ENCODE measurements around the gene CASQ2. TPM values are rescaled to one million over a fixed set of nuclear protein-coding genes. Genes with fewer than 3 reads are reported as not detected.

CASQ2 gene
- polyA plus RNA-seq, 1 donor from 2014 or later = not detected

DNA sequence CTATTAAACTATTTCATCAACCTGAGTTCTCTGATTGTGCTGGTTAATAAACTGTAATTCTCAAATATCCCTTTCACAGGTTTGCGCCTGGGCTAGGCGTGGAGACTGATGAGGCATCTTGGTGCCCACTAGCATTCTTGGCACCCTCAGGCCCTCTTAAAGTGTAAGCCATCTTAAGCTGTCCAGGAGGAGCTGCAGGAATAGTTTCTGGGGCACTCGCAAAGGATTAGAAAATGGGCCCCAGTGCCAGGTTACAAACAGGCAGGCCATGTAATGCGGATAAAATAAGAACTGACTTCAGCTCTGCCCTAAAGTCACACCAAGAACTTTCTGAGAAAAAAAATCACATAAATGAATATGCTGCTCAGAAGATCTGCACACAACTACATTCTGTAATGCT, 1.1 kb downstream of the CASQ2 start:
- Histone ChIP-seq H3K9me3 (ENCODE audit: low read length) (no peaks in the 10 kb centered on the region), H3K36me3 (ENCODE audit: insufficient read depth, low read length) (no peaks in the 10 kb centered on the region), H3K27me3 (ENCODE audit: insufficient read depth, low read depth, low read length) (no peaks in the 10 kb centered on the region), H3K9me2 (ENCODE audit: insufficient read depth, low read length) (no peaks in the 10 kb centered on the region), H3K27ac (ENCODE audit: low read length) (no peak overlapping the region), H3F3A (ENCODE audit: insufficient read depth, low read length, poor library complexity, severe bottlenecking) (no peaks in the 10 kb centered on the region), H3K4me2 (ENCODE audit: low read length) (no peak overlapping the region), H2AFZ (ENCODE audit: low read depth, low read length) (no peak overlapping the region), H3K9ac (ENCODE audit: low read length) (no peak overlapping the region), H3K79me2 (replicated peaks; ENCODE audit: insufficient read depth, low read length) (no peaks in the 10 kb centered on the region), H4K20me1 (ENCODE audit: insufficient read depth) (no peaks in the 10 kb centered on the region), H3K4me3 (ENCODE audit: low read length) (no peak overlapping the region)
- TF ChIP-seq MXI1 (conservative IDR thresholded peaks at IDR 0.05; ENCODE audit: poor library complexity, severe bottlenecking) = no peak
- TF ChIP-seq EP300 (conservative IDR thresholded peaks at IDR 0.05; ENCODE audit: poor library complexity, severe bottlenecking) = no peak
- TF ChIP-seq SMC3 (conservative IDR thresholded peaks at IDR 0.05; ENCODE audit: poor library complexity) = no peak
- TF ChIP-seq TAF1 (IDR thresholded peaks at IDR 0.05; ENCODE audit: low read depth) = no peak
- no peak for TF ChIP-seq CTCF (IDR thresholded peaks at IDR 0.05; ENCODE audit: poor library complexity, severe bottlenecking)
- TF ChIP-seq EZH2 (IDR thresholded peaks at IDR 0.05; ENCODE audit: borderline replicate concordance, insufficient read depth, low read length, poor library complexity, severe bottlenecking) = no peak
- no peak for TF ChIP-seq POLR2AphosphoS5 (IDR thresholded peaks at IDR 0.05)
- TF ChIP-seq, protein P1, sequence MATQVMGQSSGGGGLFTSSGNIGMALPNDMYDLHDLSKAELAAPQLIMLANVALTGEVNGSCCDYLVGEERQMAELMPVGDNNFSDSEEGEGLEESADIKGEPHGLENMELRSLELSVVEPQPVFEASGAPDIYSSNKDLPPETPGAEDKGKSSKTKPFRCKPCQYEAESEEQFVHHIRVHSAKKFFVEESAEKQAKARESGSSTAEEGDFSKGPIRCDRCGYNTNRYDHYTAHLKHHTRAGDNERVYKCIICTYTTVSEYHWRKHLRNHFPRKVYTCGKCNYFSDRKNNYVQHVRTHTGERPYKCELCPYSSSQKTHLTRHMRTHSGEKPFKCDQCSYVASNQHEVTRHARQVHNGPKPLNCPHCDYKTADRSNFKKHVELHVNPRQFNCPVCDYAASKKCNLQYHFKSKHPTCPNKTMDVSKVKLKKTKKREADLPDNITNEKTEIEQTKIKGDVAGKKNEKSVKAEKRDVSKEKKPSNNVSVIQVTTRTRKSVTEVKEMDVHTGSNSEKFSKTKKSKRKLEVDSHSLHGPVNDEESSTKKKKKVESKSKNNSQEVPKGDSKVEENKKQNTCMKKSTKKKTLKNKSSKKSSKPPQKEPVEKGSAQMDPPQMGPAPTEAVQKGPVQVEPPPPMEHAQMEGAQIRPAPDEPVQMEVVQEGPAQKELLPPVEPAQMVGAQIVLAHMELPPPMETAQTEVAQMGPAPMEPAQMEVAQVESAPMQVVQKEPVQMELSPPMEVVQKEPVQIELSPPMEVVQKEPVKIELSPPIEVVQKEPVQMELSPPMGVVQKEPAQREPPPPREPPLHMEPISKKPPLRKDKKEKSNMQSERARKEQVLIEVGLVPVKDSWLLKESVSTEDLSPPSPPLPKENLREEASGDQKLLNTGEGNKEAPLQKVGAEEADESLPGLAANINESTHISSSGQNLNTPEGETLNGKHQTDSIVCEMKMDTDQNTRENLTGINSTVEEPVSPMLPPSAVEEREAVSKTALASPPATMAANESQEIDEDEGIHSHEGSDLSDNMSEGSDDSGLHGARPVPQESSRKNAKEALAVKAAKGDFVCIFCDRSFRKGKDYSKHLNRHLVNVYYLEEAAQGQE (IDR thresholded peaks at IDR 0.05; ENCODE audit: borderline replicate concordance) = no peak
- no peak for TF ChIP-seq RAD21 (conservative IDR thresholded peaks at IDR 0.05)

GRCh38 chr1:115765091-115765490, 3.4 kb downstream of the CASQ2 start:
- H3K9ac ChIP-seq (ENCODE audit: low read length) = no peak overlapping the region
- TF ChIP-seq EP300 (conservative IDR thresholded peaks at IDR 0.05; ENCODE audit: poor library complexity, severe bottlenecking) = no peak
- TF ChIP-seq, protein P1 (IDR thresholded peaks at IDR 0.05; ENCODE audit: borderline replicate concordance) = no peak
- TF ChIP-seq SMC3 (conservative IDR thresholded peaks at IDR 0.05; ENCODE audit: poor library complexity) = no peak
- no peak for TF ChIP-seq TAF1 (IDR thresholded peaks at IDR 0.05; ENCODE audit: low read depth)
- TF ChIP-seq MXI1 (conservative IDR thresholded peaks at IDR 0.05; ENCODE audit: poor library complexity, severe bottlenecking) = no peak
- no peak for TF ChIP-seq EZH2 (IDR thresholded peaks at IDR 0.05; ENCODE audit: borderline replicate concordance, insufficient read depth, low read length, poor library complexity, severe bottlenecking)
- TF ChIP-seq POLR2AphosphoS5 (IDR thresholded peaks at IDR 0.05) = no peak
- no peak for TF ChIP-seq RAD21 (conservative IDR thresholded peaks at IDR 0.05)
- TF ChIP-seq CTCF (IDR thresholded peaks at IDR 0.05; ENCODE audit: poor library complexity, severe bottlenecking) = no peak
- H4K20me1 ChIP-seq (ENCODE audit: insufficient read depth) = no peaks in the 10 kb centered on the region
- H3K4me3 ChIP-seq (ENCODE audit: low read length) = no peak overlapping the region
- no peaks in the 10 kb centered on the region for H3K9me2 ChIP-seq (ENCODE audit: insufficient read depth, low read length)
- H3K79me2 ChIP-seq (replicated peaks; ENCODE audit: insufficient read depth, low read length) = no peaks in the 10 kb centered on the region
- no peaks in the 10 kb centered on the region for H3K36me3 ChIP-seq (ENCODE audit: insufficient read depth, low read length)
- H2AFZ ChIP-seq (ENCODE audit: low read depth, low read length) = no peak overlapping the region
- no peak overlapping the region for H3K4me2 ChIP-seq (ENCODE audit: low read length)
- no peak overlapping the region for H3K27ac ChIP-seq (ENCODE audit: low read length)
- H3K27me3 ChIP-seq (ENCODE audit: insufficient read depth, low read depth, low read length) = no peaks in the 10 kb centered on the region
- H3K9me3 ChIP-seq (ENCODE audit: low read length) = no peaks in the 10 kb centered on the region
- no peaks in the 10 kb centered on the region for H3F3A ChIP-seq (ENCODE audit: insufficient read depth, low read length, poor library complexity, severe bottlenecking)

Measured in neural cell (in vitro differentiated cells).